GM21737 (cell line): ENCODE results near the gene RHBDD3.
"Not testable (repeated sequence)": the region's sequence is repeated elsewhere in the genome, so short reads cannot be mapped to it uniquely, and the experiment has no call there.

Experiments
- ATAC-seq: cut with Tn5 transposase; IDR thresholded peaks from one replicate; pipeline ENCODE4 v1.9.1; 2021; ENCODE audit warnings: mild to moderate bottlenecking, moderate library complexity; ENCODE audit not compliant: unreplicated experiment

RHBDD3 gene

GRCh38 chr22:29219881-29220670, 47.7 kb downstream of the RHBDD3 start:
- no peak for ATAC-seq

GRCh38 chr22:29219409-29219782, 48.4 kb downstream of the RHBDD3 start:
- not testable (repeated sequence) for ATAC-seq

- no peak for ATAC-seq
These were observed 48.9 kb downstream of the RHBDD3 start for GRCh38 chr22:29218758-29219408.

- no peak for ATAC-seq
These were observed 49.7 kb downstream of the RHBDD3 start for GRCh38 chr22:29217827-29218757.

GRCh38 chr22:29216873-29217666, 50.7 kb downstream of the RHBDD3 start:
- no peak for ATAC-seq

- no peak for ATAC-seq
These were observed 51.5 kb downstream of the RHBDD3 start for GRCh38 chr22:29216011-29216872.

- no peak for ATAC-seq
These were observed 52.5 kb downstream of the RHBDD3 start for GRCh38 chr22:29215012-29215860.

- no peak for ATAC-seq
These were observed 53.5 kb downstream of the RHBDD3 start for GRCh38 chr22:29214232-29214631.

GRCh38 chr22:29213493-29213892, 54.3 kb downstream of the RHBDD3 start:
- ATAC-seq = no peak

- no peak for ATAC-seq
These were observed 55.0 kb downstream of the RHBDD3 start for GRCh38 chr22:29212743-29213142.

- ATAC-seq = no peak
These were observed 56.3 kb downstream of the RHBDD3 start for GRCh38 chr22:29211466-29211865.

GRCh38 chr22:29211066-29211465, 56.7 kb downstream of the RHBDD3 start:
- ATAC-seq = no peak
